ENCODE measurements around the gene RPS5. TPM values are rescaled to one million over a fixed set of nuclear protein-coding genes. Genes with fewer than 3 reads are reported as not detected.

The RPS5 gene
- polyA plus RNA-seq (2011; rRNA removed) (2,475 and 2,940 TPM in 2 replicates), polyA plus RNA-seq (2017; fragmentation: RNase III; extraction: RNeasy Plus Mini Kit Qiagen cat#74134 plus additional on column Dnase treatment) (2,123 to 2,259 TPM (median 2,149 TPM) in 3 replicates), polyA minus RNA-seq (2011; rRNA and poly(A)+ RNA removed) (2,205 and 2,566 TPM in 2 replicates)
- 6,321 and 6,544 TPM in 2 replicates for polyA plus RNA-seq (2012; cell fraction: cytosol; rRNA removed)
- polyA plus RNA-seq (2012; cell fraction: nucleus; rRNA removed): 4,034 and 5,125 TPM in 2 replicates

DNA sequence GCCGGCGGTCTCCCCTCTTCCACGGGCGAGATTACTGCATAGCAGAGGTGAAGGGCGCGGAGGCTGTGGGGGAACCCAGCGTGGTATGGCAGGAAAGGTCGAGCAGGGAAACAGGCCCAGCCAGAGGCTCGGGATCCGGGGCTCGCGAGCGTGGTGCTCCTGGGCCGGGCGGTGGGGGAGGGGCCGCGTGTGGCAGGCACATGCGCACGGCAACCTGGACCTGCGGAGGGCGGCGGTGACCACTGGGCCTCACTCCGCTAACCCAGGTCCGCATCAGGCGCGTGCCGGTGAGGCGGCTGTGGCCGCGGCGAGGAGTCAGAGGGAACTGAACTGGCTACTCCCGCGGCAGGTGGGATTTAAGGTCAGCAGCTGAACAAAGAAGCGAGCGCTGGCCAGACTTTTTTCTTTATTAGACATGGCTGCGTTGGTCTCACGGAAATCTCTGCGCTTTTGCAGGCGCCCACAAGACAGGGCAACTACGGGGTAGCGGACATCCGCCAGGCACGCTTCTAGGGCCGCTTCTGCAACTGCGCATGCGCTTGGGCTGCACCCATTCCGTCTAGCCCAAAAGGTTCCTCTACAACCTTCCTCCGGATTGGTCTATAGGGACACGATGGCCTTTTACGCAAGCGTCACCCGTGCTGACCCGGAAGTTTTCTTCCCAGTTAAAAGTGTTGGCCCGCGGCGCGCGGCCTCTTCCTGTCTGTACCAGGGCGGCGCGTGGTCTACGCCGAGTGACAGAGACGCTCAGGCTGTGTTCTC lies at the start of gene RPS5:
Gene RPS5 (plus strand): TSS at position 694 of the 762 bp plus-strand sequence. CDS start 869 bp downstream, outside the sequence.
- Histone ChIP-seq H3K4me3 (peak within 1 kb of the TSS; percentile 81), H3K4me2 (peak within 1 kb of the TSS; percentile 96), H3K9me3 (no peaks in the 10 kb centered on the region), H3K4me1 (peaks cover 45% of the 10 kb centered on the region), H3K27ac (peak within 1 kb of the TSS; percentile 99)
- FAIRE-seq (peak; percentile 95), DNase-seq (ENCODE audit: low read depth in 1 of 2, low spot score in 1 of 2) (peak; percentile 99 to 100), ATAC-seq (peak; percentile 82 to 91)
- ChIA-PET CTCF (interaction anchor here (2.0 kb wide), 1 partner anchor 20 kb away, joined by 5 read pairs; no protein-coding TSS in a partner anchor), POLR2A (interaction anchor here (1.2 to 3.8 kb wide), 4 partner anchors 10 to 25 kb away, joined by 3 to 18 read pairs (median 8); partner anchors contain the start of genes ZNF497 and ZNF584)
- WGBS (ENCODE audit: missing lambda C conversion rate): under 1% methylated on average over 63 of the region's 64 CpGs
- TF ChIP-seq SREBF2 (IDR thresholded peaks at IDR 0.05) (no peak), GATA3 (IDR thresholded peaks at IDR 0.05; ENCODE audit: borderline replicate concordance) (peak; percentile 41), RNF2 (IDR thresholded peaks at IDR 0.05; ENCODE audit: borderline replicate concordance, low read depth) (peak; percentile 78; the same call in 1 of the 2 replicates), EHMT2 (IDR thresholded peaks at IDR 0.05; ENCODE audit: low read depth) (no peak), SMC3 (IDR thresholded peaks at IDR 0.05) (no peak), HOXB5 (CRISPR knock-in tag; IDR thresholded peaks at IDR 0.05) (peak; percentile 89; the same call in 1 of the 2 replicates), MYC (IDR thresholded peaks at IDR 0.05; ENCODE audit: borderline replicate concordance, low read length) (peak; percentile 92), TFCP2L1 (CRISPR knock-in tag; IDR thresholded peaks at IDR 0.05) (peak; percentile 96), NPAS2 (CRISPR knock-in tag; IDR thresholded peaks at IDR 0.05; ENCODE audit: borderline replicate concordance) (no peak; the same call in 1 of the 2 replicates), ZFP36 (IDR thresholded peaks at IDR 0.05; ENCODE audit: borderline replicate concordance, partially characterized antibody) (no peak), HEYL (CRISPR knock-in tag; IDR thresholded peaks at IDR 0.05) (0 out of 2 replicates have a peak, but pooled peaks have one; percentile 56), RARB (CRISPR knock-in tag; IDR thresholded peaks at IDR 0.05) (no peak), NFE2L2 (conservative IDR thresholded peaks at IDR 0.05; ENCODE audit: low read length) (no peak), RFX5 (IDR thresholded peaks at IDR 0.05) (no peak; the same call in 1 of the 2 replicates), CHD4 (IDR thresholded peaks at IDR 0.05; ENCODE audit: borderline replicate concordance) (no peak), FOSB (CRISPR knock-in tag; IDR thresholded peaks at IDR 0.05) (peak; percentile 69; the same call in 1 of the 2 replicates), BHLHE40 (IDR thresholded peaks at IDR 0.05; ENCODE audit: low read depth, low read length) (peak; percentile 19; the same call in 1 of the 2 replicates), EP300 (IDR thresholded peaks at IDR 0.05) (no peak), CBX8 (IDR thresholded peaks at IDR 0.05) (no peak), FOXS1 (CRISPR knock-in tag; IDR thresholded peaks at IDR 0.05) (peak; percentile 49; the same call in 1 of the 2 replicates), KDM5A (IDR thresholded peaks at IDR 0.05) (no peak), MAFK (IDR thresholded peaks at IDR 0.05; ENCODE audit: partially characterized antibody) (peak; percentile 39), RCOR1 (IDR thresholded peaks at IDR 0.05; ENCODE audit: low read depth, low read length) (no peak), MAZ (IDR thresholded peaks at IDR 0.05; ENCODE audit: borderline replicate concordance, low read depth, low read length) (no peak), EHF (CRISPR knock-in tag; IDR thresholded peaks at IDR 0.05) (peak; percentile 82), HOXA7 (CRISPR knock-in tag; IDR thresholded peaks at IDR 0.05) (peak; percentile 73; the same call in 1 of the 2 replicates), JUN (IDR thresholded peaks at IDR 0.05) (peak; percentile 94 to 98), POLR2AphosphoS2 (conservative IDR thresholded peaks at IDR 0.05; ENCODE audit: low read length) (0 out of 2 replicates have a peak, but pooled peaks have one; percentile 34)
- TF ChIP-seq, protein P1, sequence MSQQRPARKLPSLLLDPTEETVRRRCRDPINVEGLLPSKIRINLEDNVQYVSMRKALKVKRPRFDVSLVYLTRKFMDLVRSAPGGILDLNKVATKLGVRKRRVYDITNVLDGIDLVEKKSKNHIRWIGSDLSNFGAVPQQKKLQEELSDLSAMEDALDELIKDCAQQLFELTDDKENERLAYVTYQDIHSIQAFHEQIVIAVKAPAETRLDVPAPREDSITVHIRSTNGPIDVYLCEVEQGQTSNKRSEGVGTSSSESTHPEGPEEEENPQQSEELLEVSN (IDR thresholded peaks at IDR 0.05; ENCODE audit: borderline replicate concordance, low read depth): peak; percentile 74
- TF ChIP-seq, protein P2, sequence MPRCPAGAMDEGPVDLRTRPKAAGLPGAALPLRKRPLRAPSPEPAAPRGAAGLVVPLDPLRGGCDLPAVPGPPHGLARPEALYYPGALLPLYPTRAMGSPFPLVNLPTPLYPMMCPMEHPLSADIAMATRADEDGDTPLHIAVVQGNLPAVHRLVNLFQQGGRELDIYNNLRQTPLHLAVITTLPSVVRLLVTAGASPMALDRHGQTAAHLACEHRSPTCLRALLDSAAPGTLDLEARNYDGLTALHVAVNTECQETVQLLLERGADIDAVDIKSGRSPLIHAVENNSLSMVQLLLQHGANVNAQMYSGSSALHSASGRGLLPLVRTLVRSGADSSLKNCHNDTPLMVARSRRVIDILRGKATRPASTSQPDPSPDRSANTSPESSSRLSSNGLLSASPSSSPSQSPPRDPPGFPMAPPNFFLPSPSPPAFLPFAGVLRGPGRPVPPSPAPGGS (IDR thresholded peaks at IDR 0.05): peak; percentile 99
- TF ChIP-seq, protein P3, sequence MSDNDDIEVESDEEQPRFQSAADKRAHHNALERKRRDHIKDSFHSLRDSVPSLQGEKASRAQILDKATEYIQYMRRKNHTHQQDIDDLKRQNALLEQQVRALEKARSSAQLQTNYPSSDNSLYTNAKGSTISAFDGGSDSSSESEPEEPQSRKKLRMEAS (IDR thresholded peaks at IDR 0.05): peak; percentile 96
- TF ChIP-seq, protein P4, sequence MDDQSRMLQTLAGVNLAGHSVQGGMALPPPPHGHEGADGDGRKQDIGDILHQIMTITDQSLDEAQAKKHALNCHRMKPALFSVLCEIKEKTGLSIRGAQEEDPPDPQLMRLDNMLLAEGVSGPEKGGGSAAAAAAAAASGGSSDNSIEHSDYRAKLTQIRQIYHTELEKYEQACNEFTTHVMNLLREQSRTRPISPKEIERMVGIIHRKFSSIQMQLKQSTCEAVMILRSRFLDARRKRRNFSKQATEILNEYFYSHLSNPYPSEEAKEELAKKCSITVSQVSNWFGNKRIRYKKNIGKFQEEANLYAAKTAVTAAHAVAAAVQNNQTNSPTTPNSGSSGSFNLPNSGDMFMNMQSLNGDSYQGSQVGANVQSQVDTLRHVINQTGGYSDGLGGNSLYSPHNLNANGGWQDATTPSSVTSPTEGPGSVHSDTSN (IDR thresholded peaks at IDR 0.05): peak; percentile 41
- TF ChIP-seq, protein P5, sequence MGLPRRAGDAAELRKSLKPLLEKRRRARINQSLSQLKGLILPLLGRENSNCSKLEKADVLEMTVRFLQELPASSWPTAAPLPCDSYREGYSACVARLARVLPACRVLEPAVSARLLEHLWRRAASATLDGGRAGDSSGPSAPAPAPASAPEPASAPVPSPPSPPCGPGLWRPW (IDR thresholded peaks at IDR 0.05): no peak
- TF ChIP-seq, protein P6, sequence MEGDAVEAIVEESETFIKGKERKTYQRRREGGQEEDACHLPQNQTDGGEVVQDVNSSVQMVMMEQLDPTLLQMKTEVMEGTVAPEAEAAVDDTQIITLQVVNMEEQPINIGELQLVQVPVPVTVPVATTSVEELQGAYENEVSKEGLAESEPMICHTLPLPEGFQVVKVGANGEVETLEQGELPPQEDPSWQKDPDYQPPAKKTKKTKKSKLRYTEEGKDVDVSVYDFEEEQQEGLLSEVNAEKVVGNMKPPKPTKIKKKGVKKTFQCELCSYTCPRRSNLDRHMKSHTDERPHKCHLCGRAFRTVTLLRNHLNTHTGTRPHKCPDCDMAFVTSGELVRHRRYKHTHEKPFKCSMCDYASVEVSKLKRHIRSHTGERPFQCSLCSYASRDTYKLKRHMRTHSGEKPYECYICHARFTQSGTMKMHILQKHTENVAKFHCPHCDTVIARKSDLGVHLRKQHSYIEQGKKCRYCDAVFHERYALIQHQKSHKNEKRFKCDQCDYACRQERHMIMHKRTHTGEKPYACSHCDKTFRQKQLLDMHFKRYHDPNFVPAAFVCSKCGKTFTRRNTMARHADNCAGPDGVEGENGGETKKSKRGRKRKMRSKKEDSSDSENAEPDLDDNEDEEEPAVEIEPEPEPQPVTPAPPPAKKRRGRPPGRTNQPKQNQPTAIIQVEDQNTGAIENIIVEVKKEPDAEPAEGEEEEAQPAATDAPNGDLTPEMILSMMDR (IDR thresholded peaks at IDR 0.05): no peak
- TF ChIP-seq, protein P7, sequence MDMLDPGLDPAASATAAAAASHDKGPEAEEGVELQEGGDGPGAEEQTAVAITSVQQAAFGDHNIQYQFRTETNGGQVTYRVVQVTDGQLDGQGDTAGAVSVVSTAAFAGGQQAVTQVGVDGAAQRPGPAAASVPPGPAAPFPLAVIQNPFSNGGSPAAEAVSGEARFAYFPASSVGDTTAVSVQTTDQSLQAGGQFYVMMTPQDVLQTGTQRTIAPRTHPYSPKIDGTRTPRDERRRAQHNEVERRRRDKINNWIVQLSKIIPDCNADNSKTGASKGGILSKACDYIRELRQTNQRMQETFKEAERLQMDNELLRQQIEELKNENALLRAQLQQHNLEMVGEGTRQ (IDR thresholded peaks at IDR 0.05): peak; percentile 76

Measured in A549 (cell line).